HCT116 (cell line): ENCODE measurements around the gene GNA15. TPM values are rescaled to one million over a fixed set of nuclear protein-coding genes. Genes with fewer than 3 reads are reported as not detected.

Experiments used
- ATAC-seq: fragments of 200-7000 bp; cut with Tn5 transposase; 2 replicates; pipeline ENCODE4 v1.9.1; 2020; ENCODE audit warnings: mild to moderate bottlenecking, moderate library complexity
- BruUV-seq: library from RNA; stranded (reverse); fragments of 400-500 nt; replicated peaks from 2 replicates; lab custom pipeline; 2021; lab: Mats Ljungman, UMichigan
- CTCF ChIA-PET: fragments of 300-600 bp; sonication (Branson Sonifier 250); formaldehyde crosslinking; loops from one replicate; lab custom pipeline; 2021; ENCODE audit warnings: antibody characterized with exemption; lab: Charles Lee
- POLR2A ChIA-PET: fragments of 300-600, 350-600 bp; sonication (Branson Sonifier 250); formaldehyde crosslinking; loops from one replicate; lab custom pipeline; 2021; ENCODE audit warnings: antibody characterized with exemption; lab: Charles Lee
- RAD21 ChIA-PET, 2 experiments: fragments of 300-600 bp; sonication (Branson Sonifier 250); formaldehyde crosslinking; loops; one replicate each; lab custom pipeline; 2023; ENCODE audit warnings: low total read pairs in 2 of 2; ENCODE audit not compliant: uncharacterized antibody in 2 of 2, unreplicated experiment in 2 of 2, low non-redundant PET in 1 of 2; lab: Charles Lee
- DNase-seq: peaks from one replicate; pipeline ENCODE4 v3.0.0-alpha.2; 2010; ENCODE audit warnings: low read depth, low spot score
- H2AFZ ChIP-seq: fragments of 200-600 bp; shearing (Covaris generic), sonication (generic); 2 replicates; pipeline ENCODE4 v1.6.1; 2017; ENCODE audit warnings: low read depth, mixed run types, mixed read lengths, antibody characterized with exemption, low read length; ENCODE audit not compliant: poor library complexity, severe bottlenecking
- H3K27ac ChIP-seq: 2 replicates; pipeline ENCODE4 v1.5.1; 2012; ENCODE audit warnings: low read depth, low read length
- H3K27me3 ChIP-seq: fragments of 200-600 bp; sonication (generic); 2 replicates; pipeline ENCODE4 v1.6.1; 2016; ENCODE audit warnings: mixed run types, low read length, mixed read lengths; ENCODE audit not compliant: insufficient read depth
- H3K36me3 ChIP-seq, 2 experiments: fragments of 200-500 bp in 1 of 2; fragments of 200-600 bp in 1 of 2; sonication (Bioruptor generic) in 1 of 2; sonication (generic) in 1 of 2; 2 replicates each; pipeline versions ENCODE4 v1.5.1 to v1.6.1; 2014 to 2016; ENCODE audit warnings: low read length in 2 of 2, inconsistent platforms in 1 of 2, mixed read lengths in 1 of 2, mixed run types in 1 of 2; ENCODE audit not compliant: insufficient read depth in 2 of 2, control insufficient read depth in 1 of 2
- H3K4me1 ChIP-seq, 2 experiments: fragments of 200-600 bp in 1 of 2; sonication (generic) in 1 of 2; 2 replicates each; pipeline versions ENCODE4 v1.5.1 to v1.6.1; 2012 to 2017; ENCODE audit warnings: low read length in 2 of 2, inconsistent platforms in 1 of 2, mild to moderate bottlenecking in 1 of 2, mixed read lengths in 1 of 2, mixed run types in 1 of 2, moderate library complexity in 1 of 2; ENCODE audit not compliant: insufficient read depth in 2 of 2, control insufficient read depth in 1 of 2
- H3K4me2 ChIP-seq: fragments of 200-600 bp; sonication (generic); 2 replicates; pipeline ENCODE4 v1.6.1; 2017; ENCODE audit warnings: mixed run types, low read length, mixed read lengths
- H3K4me3 ChIP-seq, 2 experiments: fragments of 200-600 bp in 1 of 2; sonication (generic) in 1 of 2; replicated peaks in 1 of 2; 2 replicates each; pipeline ENCODE4 v1.5.1; 2011 to 2016; ENCODE audit warnings: low read length in 2 of 2, control low read depth in 1 of 2, low read depth in 1 of 2, mild to moderate bottlenecking in 1 of 2, mixed read lengths in 1 of 2, mixed run types in 1 of 2
- H3K79me2 ChIP-seq: fragments of 200-600 bp; sonication (generic); 2 replicates; pipeline ENCODE4 v1.6.1; 2017; ENCODE audit warnings: mild to moderate bottlenecking, mixed run types, low read length, moderate library complexity, mixed read lengths; ENCODE audit not compliant: insufficient read depth
- H3K9ac ChIP-seq: fragments of 200-600 bp; sonication (generic); 2 replicates; pipeline ENCODE4 v1.6.1; 2016; ENCODE audit warnings: low read length, mixed read lengths
- H3K9me2 ChIP-seq: fragments of 200-600 bp; sonication (generic), shearing (Covaris generic); 2 replicates; pipeline ENCODE4 v1.6.1; 2017; ENCODE audit warnings: mixed run types, mild to moderate bottlenecking, moderate library complexity; ENCODE audit not compliant: insufficient read depth
- H3K9me3 ChIP-seq, 2 experiments: fragments of 200-500 bp in 1 of 2; fragments of 200-600 bp in 1 of 2; sonication (Bioruptor generic) in 1 of 2; sonication (generic) in 1 of 2; 2 replicates each; pipeline ENCODE4 v1.6.1; 2014 to 2017; ENCODE audit warnings: low read length in 2 of 2, mixed read lengths in 2 of 2, inconsistent platforms in 1 of 2, low read depth in 1 of 2, mild to moderate bottlenecking in 1 of 2, mixed run types in 1 of 2, moderate library complexity in 1 of 2; ENCODE audit not compliant: control insufficient read depth in 1 of 2, insufficient read depth in 1 of 2
- H4K20me1 ChIP-seq: fragments of 200-600 bp; sonication (generic), shearing (Covaris generic); 2 replicates; pipeline ENCODE4 v1.6.1; 2017; ENCODE audit warnings: mixed run types, mild to moderate bottlenecking, moderate library complexity; ENCODE audit not compliant: insufficient read depth
- CBX3 ChIP-seq: IDR thresholded peaks from 2 replicates; pipeline ENCODE4 v1.6.1; 2012; ENCODE audit warnings: low read depth
- ELF1 ChIP-seq: IDR thresholded peaks from 2 replicates; pipeline ENCODE4 v1.6.1; 2012; ENCODE audit warnings: low read depth, borderline replicate concordance
- EZH2phosphoT487 ChIP-seq: fragments of 200-600 bp; IDR thresholded peaks from 2 replicates; pipeline ENCODE4 v1.6.1; 2018; ENCODE audit warnings: antibody characterized with exemption, borderline replicate concordance
- POLR2A ChIP-seq: IDR thresholded peaks from 2 replicates; pipeline ENCODE4 v1.7.0; 2011; ENCODE audit warnings: borderline replicate concordance; ENCODE audit not compliant: insufficient read depth, insufficient read length; ENCODE audit errors: extremely low read depth
- RAD21 ChIP-seq: IDR thresholded peaks from 2 replicates; pipeline ENCODE4 v1.6.1; 2012; ENCODE audit warnings: low read depth, mild to moderate bottlenecking
- SRF ChIP-seq: IDR thresholded peaks from 2 replicates; pipeline ENCODE4 v1.6.1; 2012; ENCODE audit warnings: low read depth
- ZFX ChIP-seq: fragments of 450-650 bp; IDR thresholded peaks from 2 replicates; pipeline ENCODE4 v1.6.1; 2017
- intact Hi-C: fragments of 100-400 bp; cut with micrococcal nuclease; formaldehyde crosslinking; loops from 2 replicates; pipeline ENCODE4 v1.10.0; 2022
- total RNA-seq: library from RNA; stranded (reverse); gene quantifications from one replicate; pipeline ENCODE4 v1.2.1, GENCODE V29; 2021; ENCODE audit not compliant: unreplicated experiment
- TF ChIP-seq, protein P1 (sequence below), 3 experiments: fragments of 200-600 bp in 1 of 3; sonication (generic) in 1 of 3; IDR thresholded peaks in 2 of 3; conservative IDR thresholded peaks in 1 of 3; 2 replicates each; pipeline ENCODE4 v1.5.1; 2012 to 2017; ENCODE audit warnings: low read depth in 2 of 3, low read length in 2 of 3, antibody characterized with exemption in 1 of 3, borderline replicate concordance in 1 of 3, control low read depth in 1 of 3, mild to moderate bottlenecking in 1 of 3, mixed read lengths in 1 of 3, mixed run types in 1 of 3, moderate library complexity in 1 of 3; ENCODE audit not compliant: insufficient read depth in 1 of 3

GNA15 gene
- total RNA-seq, 1 experiment from 2014 or later, result 1.5 TPM

DNA sequence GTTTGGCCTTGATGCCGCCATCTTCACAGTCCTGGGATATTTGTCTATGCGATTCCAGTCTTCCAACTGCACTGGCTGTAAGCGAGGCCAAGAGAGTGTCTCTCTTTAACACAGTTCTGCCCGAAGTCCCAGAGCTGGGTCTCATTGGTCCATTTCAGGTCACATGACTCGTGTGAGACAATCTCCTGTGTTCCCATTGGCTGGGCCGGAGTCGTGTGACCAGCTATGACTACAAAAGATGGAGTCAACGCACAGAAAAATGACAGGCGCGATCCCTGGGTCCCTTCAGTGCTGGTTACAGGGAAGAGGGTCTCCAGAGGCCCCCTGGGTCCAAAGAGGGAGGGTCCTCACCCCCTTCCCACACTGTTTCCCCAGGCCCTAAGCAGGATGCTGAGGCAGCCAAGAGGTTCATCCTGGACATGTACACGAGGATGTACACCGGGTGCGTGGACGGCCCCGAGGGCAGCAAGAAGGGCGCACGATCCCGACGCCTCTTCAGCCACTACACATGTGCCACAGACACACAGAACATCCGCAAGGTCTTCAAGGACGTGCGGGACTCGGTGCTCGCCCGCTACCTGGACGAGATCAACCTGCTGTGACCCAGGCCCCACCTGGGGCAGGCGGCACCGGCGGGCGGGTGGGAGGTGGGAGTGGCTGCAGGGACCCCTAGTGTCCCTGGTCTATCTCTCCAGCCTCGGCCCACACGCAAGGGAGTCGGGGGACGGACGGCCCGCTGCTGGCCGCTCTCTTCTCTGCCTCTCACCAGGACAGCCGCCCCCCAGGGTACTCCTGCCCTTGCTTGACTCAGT lies 26.8 kb downstream of the GNA15 start:
- BruUV-seq, result no TSS peak
- Histone ChIP-seq H3K9me3 (no peaks in the 10 kb centered on the region), H3K9me2 (no peaks in the 10 kb centered on the region), H3K27me3 (no peaks in the 10 kb centered on the region)
- ChIA-PET CTCF (interaction anchor here (0.9 to 1.9 kb wide), 5 partner anchors 11 to 211 kb away, joined by 3 to 15 read pairs (median 4); no protein-coding TSS in a partner anchor), POLR2A (no interaction called here), RAD21 (interaction anchor here (0.6 to 2.0 kb wide), 4 partner anchors 33 to 122 kb away, joined by 3 to 6 read pairs (median 3); no protein-coding TSS in a partner anchor)
- TF ChIP-seq CBX3 (no peak), ZFX (no peak), EZH2phosphoT487 (no peak), ELF1 (no peak), SRF (no peak), POLR2A (no peak)
- TF ChIP-seq, all 23 proteins: peak for 0
- H3K79me2 ChIP-seq, result no peaks in the 10 kb centered on the region
- H3K27ac ChIP-seq, result no peak overlapping the region
- H3K36me3 ChIP-seq, result no peaks in the 10 kb centered on the region
- intact Hi-C loops, result loop anchor here (1.0 to 5.0 kb wide), 3 partner anchors 33 to 206 kb away; no protein-coding TSS in a partner anchor
- no peaks in the 10 kb centered on the region for H4K20me1 ChIP-seq
- H2AFZ ChIP-seq, result no peak overlapping the region
- H3K4me3 ChIP-seq, result no peak overlapping the region
- DNase-seq (no peak), ATAC-seq (peak; percentile 44)
- H3K4me1 ChIP-seq, result peaks cover 5 to 11% of the 10 kb centered on the region in 2 experiments; a peak in 2 of 4 replicates
- H3K4me2 ChIP-seq, result peak overlapping the region; percentile 35; the same call in 1 of the 2 replicates
- H3K9ac ChIP-seq, result no peak overlapping the region

DNA sequence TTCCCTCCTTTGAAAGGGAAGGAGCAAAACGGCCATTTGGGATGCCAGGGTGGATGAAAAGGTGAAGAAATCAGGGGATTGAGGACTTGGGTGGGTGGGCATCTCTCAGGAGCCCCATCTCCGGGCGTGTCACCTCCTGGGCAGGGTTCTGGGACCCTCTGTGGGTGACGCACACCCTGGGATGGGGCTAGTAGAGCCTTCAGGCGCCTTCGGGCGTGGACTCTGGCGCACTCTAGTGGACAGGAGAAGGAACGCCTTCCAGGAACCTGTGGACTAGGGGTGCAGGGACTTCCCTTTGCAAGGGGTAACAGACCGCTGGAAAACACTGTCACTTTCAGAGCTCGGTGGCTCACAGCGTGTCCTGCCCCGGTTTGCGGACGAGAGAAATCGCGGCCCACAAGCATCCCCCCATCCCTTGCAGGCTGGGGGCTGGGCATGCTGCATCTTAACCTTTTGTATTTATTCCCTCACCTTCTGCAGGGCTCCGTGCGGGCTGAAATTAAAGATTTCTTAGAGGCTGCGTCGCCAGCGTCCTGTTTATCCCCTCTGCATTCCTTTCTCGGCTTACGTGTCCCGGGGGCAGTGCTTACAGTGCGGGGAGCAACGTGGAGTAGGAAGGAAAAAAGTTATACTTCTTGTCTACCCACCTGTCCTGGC lies 27.5 kb downstream of the GNA15 start:
- TF ChIP-seq, protein P1, sequence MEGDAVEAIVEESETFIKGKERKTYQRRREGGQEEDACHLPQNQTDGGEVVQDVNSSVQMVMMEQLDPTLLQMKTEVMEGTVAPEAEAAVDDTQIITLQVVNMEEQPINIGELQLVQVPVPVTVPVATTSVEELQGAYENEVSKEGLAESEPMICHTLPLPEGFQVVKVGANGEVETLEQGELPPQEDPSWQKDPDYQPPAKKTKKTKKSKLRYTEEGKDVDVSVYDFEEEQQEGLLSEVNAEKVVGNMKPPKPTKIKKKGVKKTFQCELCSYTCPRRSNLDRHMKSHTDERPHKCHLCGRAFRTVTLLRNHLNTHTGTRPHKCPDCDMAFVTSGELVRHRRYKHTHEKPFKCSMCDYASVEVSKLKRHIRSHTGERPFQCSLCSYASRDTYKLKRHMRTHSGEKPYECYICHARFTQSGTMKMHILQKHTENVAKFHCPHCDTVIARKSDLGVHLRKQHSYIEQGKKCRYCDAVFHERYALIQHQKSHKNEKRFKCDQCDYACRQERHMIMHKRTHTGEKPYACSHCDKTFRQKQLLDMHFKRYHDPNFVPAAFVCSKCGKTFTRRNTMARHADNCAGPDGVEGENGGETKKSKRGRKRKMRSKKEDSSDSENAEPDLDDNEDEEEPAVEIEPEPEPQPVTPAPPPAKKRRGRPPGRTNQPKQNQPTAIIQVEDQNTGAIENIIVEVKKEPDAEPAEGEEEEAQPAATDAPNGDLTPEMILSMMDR (IDR thresholded peaks at IDR 0.05 in 2 of 3, conservative IDR thresholded peaks at IDR 0.05 in 1 of 3; ENCODE audit: borderline replicate concordance in 1 of 3, insufficient read depth in 1 of 3, low read depth in 2 of 3, low read length in 2 of 3), result peak; percentile 79 to 98 (median 92)
- no peak for TF ChIP-seq ELF1
- peak; percentile 92 for TF ChIP-seq RAD21
- Histone ChIP-seq H3K79me2 (no peaks in the 10 kb centered on the region), H3K27ac (no peak overlapping the region), H3K4me2 (peak overlapping the region; percentile 35), H3K36me3 (no peaks in the 10 kb centered on the region), H3K4me1 (peaks cover 5 to 11% of the 10 kb centered on the region in 2 experiments; a peak in 2 of 4 replicates), H3K9me3 (no peaks in the 10 kb centered on the region), H3K9ac (no peak overlapping the region), H3K9me2 (no peaks in the 10 kb centered on the region), H3K27me3 (no peaks in the 10 kb centered on the region), H4K20me1 (no peaks in the 10 kb centered on the region), H3K4me3 (no peak overlapping the region), H2AFZ (no peak overlapping the region)
- ChIA-PET RAD21 (no interaction called here), POLR2A (no interaction called here), CTCF (interaction anchor here (1.0 to 1.9 kb wide), 4 partner anchors 34 to 212 kb away, joined by 3 to 15 read pairs (median 6); no protein-coding TSS in a partner anchor)
- intact Hi-C loops, result loop anchor here (1.0 to 5.0 kb wide), 3 partner anchors 34 to 207 kb away; no protein-coding TSS in a partner anchor
- DNase-seq (no peak), ATAC-seq (peak; percentile 98)
- BruUV-seq, result no TSS peak
